DND-41 (cell line): ENCODE results near the gene SPNS2.

Experiments used
- CTCF ChIP-seq: IDR thresholded peaks from 2 replicates; pipeline ENCODE4 v1.5.1; 2012; ENCODE audit warnings: borderline replicate concordance, low read length, moderate library complexity, mild to moderate bottlenecking; ENCODE audit not compliant: poor library complexity, severe bottlenecking; ENCODE audit errors: extremely low read depth
- EZH2 ChIP-seq: IDR thresholded peaks from 3 replicates; pipeline ENCODE4 v1.6.1; 2012; ENCODE audit warnings: borderline replicate concordance, low read depth, mild to moderate bottlenecking, moderate library complexity, low read length, inconsistent platforms; ENCODE audit not compliant: severe bottlenecking

- TF ChIP-seq EZH2 (no peak), CTCF (no peak)
Observed at GRCh38 chr17:4539025-4539424, 40.3 kb downstream of the SPNS2 start.
